IMR-90 (cell line): Measurements from ENCODE around the gene ZFAND6. TPM values are rescaled to one million over a fixed set of nuclear protein-coding genes. Genes with fewer than 3 reads are reported as not detected.

Experiments used
- ATAC-seq: fragments of 200-7000 bp; cut with Tn5 transposase; 2 replicates; pipeline ENCODE4 v1.9.1; 2020; ENCODE audit warnings: low read depth, mild to moderate bottlenecking, moderate library complexity
- BruUV-seq: library from RNA; stranded (reverse); fragments of 400-500 nt; replicated peaks from 2 replicates; lab custom pipeline; 2021; lab: Mats Ljungman, UMichigan
- CTCF ChIA-PET: fragments of 300-600 bp; formaldehyde crosslinking; extraction: SDS; loops from one replicate; lab custom pipeline; 2021; ENCODE audit warnings: antibody characterized with exemption; lab: Yijun Ruan, JAX
- POLR2A ChIA-PET: fragments of 300-600 bp; sonication (Branson Sonifier 250); formaldehyde crosslinking; loops from one replicate; lab custom pipeline; 2022; ENCODE audit warnings: antibody characterized with exemption; ENCODE audit not compliant: unreplicated experiment; lab: Charles Lee
- DNase-seq: peaks from one replicate; pipeline ENCODE4 v3.0.0; 2013
- H2AFZ ChIP-seq: replicated peaks from 2 replicates; pipeline ENCODE3; 2013; ENCODE audit warnings: low read length, mild to moderate bottlenecking; ENCODE audit not compliant: poor library complexity
- H2AK5ac ChIP-seq: 2 replicates; pipeline ENCODE4 v1.6.1; 2013; ENCODE audit warnings: low read depth, low read length, inconsistent platforms
- H2AK9ac ChIP-seq: replicated peaks from 2 replicates; pipeline ENCODE3; 2013; ENCODE audit warnings: mild to moderate bottlenecking, low read depth, low read length, moderate library complexity; ENCODE audit not compliant: poor library complexity
- H2BK120ac ChIP-seq: 2 replicates; pipeline ENCODE4 v1.6.1; 2013; ENCODE audit warnings: low read depth, low read length, inconsistent platforms
- H2BK15ac ChIP-seq: 3 replicates; pipeline ENCODE4 v1.6.1; 2013; ENCODE audit warnings: low read depth, low read length, inconsistent platforms
- H2BK20ac ChIP-seq: 2 replicates; pipeline ENCODE4 v1.6.1; 2013; ENCODE audit warnings: low read depth, mild to moderate bottlenecking, inconsistent platforms, low read length, moderate library complexity
- H2BK5ac ChIP-seq: 2 replicates; pipeline ENCODE4 v1.6.1; 2013; ENCODE audit warnings: mild to moderate bottlenecking, low read depth, low read length, inconsistent platforms; ENCODE audit not compliant: poor library complexity, severe bottlenecking
- H3K14ac ChIP-seq: replicated peaks from 2 replicates; pipeline ENCODE4 v1.6.1; 2013; ENCODE audit warnings: low read depth, low read length, inconsistent platforms
- H3K18ac ChIP-seq: 2 replicates; pipeline ENCODE4 v1.6.1; 2013; ENCODE audit warnings: low read depth, low read length, control low read depth
- H3K23ac ChIP-seq: 2 replicates; pipeline ENCODE4 v1.6.1; 2013; ENCODE audit warnings: low read depth, low read length, inconsistent platforms
- H3K27ac ChIP-seq: 2 replicates; pipeline ENCODE4 v1.5.1; 2013; ENCODE audit warnings: mild to moderate bottlenecking, control low read depth, low read length; ENCODE audit not compliant: insufficient read depth
- H3K27me3 ChIP-seq: 2 replicates; pipeline ENCODE4 v1.6.1; 2013; ENCODE audit warnings: low read length; ENCODE audit not compliant: control insufficient read depth, insufficient read depth
- H3K36me3 ChIP-seq: 2 replicates; pipeline ENCODE4 v1.6.1; 2013; ENCODE audit warnings: low read length, mixed read lengths; ENCODE audit not compliant: control insufficient read depth, insufficient read depth
- H3K4ac ChIP-seq: 2 replicates; pipeline ENCODE4 v1.6.1; 2013; ENCODE audit warnings: low read depth, low read length, inconsistent platforms
- H3K4me1 ChIP-seq: 2 replicates; pipeline ENCODE4 v1.6.1; 2013; ENCODE audit warnings: low read length, mixed read lengths; ENCODE audit not compliant: control insufficient read depth, insufficient read depth
- H3K4me2 ChIP-seq: 2 replicates; pipeline ENCODE4 v1.6.1; 2013; ENCODE audit warnings: low read depth, mild to moderate bottlenecking, control low read depth, low read length, moderate library complexity
- H3K4me3 ChIP-seq: 2 replicates; pipeline ENCODE4 v1.5.1; 2013; ENCODE audit warnings: low read depth, mild to moderate bottlenecking, control low read depth, low read length, moderate library complexity; ENCODE audit not compliant: insufficient read depth
- H3K56ac ChIP-seq: 2 replicates; pipeline ENCODE4 v1.6.1; 2013; ENCODE audit warnings: low read length, inconsistent platforms; ENCODE audit not compliant: insufficient read depth; ENCODE audit errors: extremely low read depth
- H3K79me1 ChIP-seq, 2 experiments: 2 replicates each; pipeline ENCODE4 v1.6.1; 2013; ENCODE audit warnings: low read length in 2 of 2, inconsistent platforms in 1 of 2, low read depth in 1 of 2
- H3K9ac ChIP-seq: 2 replicates; pipeline ENCODE4 v1.6.1; 2013; ENCODE audit warnings: low read depth, low read length, control low read depth
- H3K9me1 ChIP-seq: 2 replicates; pipeline ENCODE4 v1.6.1; 2013; ENCODE audit warnings: low read length, inconsistent platforms; ENCODE audit not compliant: insufficient read depth
- H3K9me3 ChIP-seq: 2 replicates; pipeline ENCODE4 v1.6.1; 2013; ENCODE audit warnings: low read length; ENCODE audit not compliant: control insufficient read depth, insufficient read depth
- H4K20me1 ChIP-seq: 2 replicates; pipeline ENCODE4 v1.6.1; 2013; ENCODE audit warnings: low read length, inconsistent platforms; ENCODE audit not compliant: insufficient read depth
- H4K5ac ChIP-seq: 2 replicates; pipeline ENCODE4 v1.6.1; 2013; ENCODE audit warnings: mild to moderate bottlenecking, low read depth, low read length, control low read depth
- H4K8ac ChIP-seq, 2 experiments: 2 replicates each; pipeline ENCODE4 v1.6.1; 2013; ENCODE audit warnings: low read depth in 2 of 2, low read length in 2 of 2, control low read depth in 1 of 2, inconsistent platforms in 1 of 2
- H4K91ac ChIP-seq: 2 replicates; pipeline ENCODE4 v1.6.1; 2013; ENCODE audit warnings: low read depth, low read length, inconsistent platforms; ENCODE audit not compliant: insufficient read depth
- BHLHE40 ChIP-seq: fragments of 150-350 bp; IDR thresholded peaks from 2 replicates; pipeline ENCODE4 v1.6.1; 2016; ENCODE audit warnings: mild to moderate bottlenecking, low read depth, low read length
- FOS ChIP-seq: fragments of 150-350 bp; IDR thresholded peaks from 2 replicates; pipeline ENCODE4 v1.6.1; 2016; ENCODE audit warnings: low read depth, low read length
- MAFK ChIP-seq: IDR thresholded peaks from 2 replicates; pipeline ENCODE4 v1.6.1; 2012; ENCODE audit warnings: low read depth, low read length, improper control_type of control experiment
- MXI1 ChIP-seq: IDR thresholded peaks from 2 replicates; pipeline ENCODE4 v1.6.1; 2012; ENCODE audit warnings: low read depth, mild to moderate bottlenecking, low read length, moderate library complexity, borderline replicate concordance
- NFE2L2 ChIP-seq: fragments of 150-350 bp; IDR thresholded peaks from 2 replicates; pipeline ENCODE4 v1.6.1; 2016; ENCODE audit warnings: low read depth, mild to moderate bottlenecking, low read length
- POLR2A ChIP-seq: IDR thresholded peaks from 2 replicates; pipeline ENCODE4 v1.6.1; 2012; ENCODE audit warnings: mild to moderate bottlenecking, low read depth, low read length
- RAD21 ChIP-seq: IDR thresholded peaks from 2 replicates; pipeline ENCODE4 v1.6.1; 2012; ENCODE audit warnings: low read length, improper control_type of control experiment
- RCOR1 ChIP-seq: IDR thresholded peaks from 2 replicates; pipeline ENCODE4 v1.6.1; 2012; ENCODE audit warnings: mild to moderate bottlenecking, low read length, improper control_type of control experiment; ENCODE audit not compliant: insufficient replicate concordance
- WGBS, 2 experiments: methylation state at CpG; one replicate each; pipeline versions ENCODE4 v1.1.5 to v1.1.7; 2013; ENCODE audit warnings: missing lambda C conversion rate in 2 of 2; ENCODE audit not compliant: insufficient read length in 1 of 2; ENCODE audit errors: extremely low coverage in 2 of 2; 5-methylcytosine and 5-hydroxymethylcytosine counted together
- dilution Hi-C: fragments of 300-500 bp; cut with HindIII; formaldehyde crosslinking; loops from one replicate; pipeline ENCODE4 v1.14.3; 2018; ENCODE audit warnings: low sequenced_read_pairs; ENCODE audit not compliant: unreplicated experiment
- in situ Hi-C: fragments of 300-500 bp; cut with MboI; formaldehyde crosslinking; loops from 3 replicates; pipeline ENCODE4 v1.14.3; 2019; ENCODE audit warnings: low sequenced_read_pairs, inconsistent platforms, mixed read lengths
- intact Hi-C: fragments of 100-400 bp; cut with micrococcal nuclease; formaldehyde crosslinking; loops from 2 replicates; pipeline ENCODE4 v1.10.0; 2022
- polyA plus RNA-seq, 3 experiments: library from polyadenylated mRNA; depleted of rRNA; stranded (reverse); fragments of >200 nt; gene quantifications; 2 replicates each; pipeline ENCODE4 v1.2.3, GENCODE V29; 2012; ENCODE audit warnings: low replicate concordance in 1 of 3
- total RNA-seq: library from RNA; depleted of rRNA; stranded (reverse); fragments of >200 nt; gene quantifications from 2 replicates; pipeline ENCODE4 v1.2.3, GENCODE V29; 2012
- TF ChIP-seq, protein P1 (sequence below): fragments of 150-350 bp; IDR thresholded peaks from 2 replicates; pipeline ENCODE4 v1.6.1; 2016; ENCODE audit warnings: low read depth, mild to moderate bottlenecking, low read length, moderate library complexity, borderline replicate concordance
- TF ChIP-seq, protein P2 (sequence below): fragments of 150-350 bp; IDR thresholded peaks from 2 replicates; pipeline ENCODE4 v1.6.1; 2017; ENCODE audit warnings: mild to moderate bottlenecking, antibody characterized with exemption, low read length, low read depth

ZFAND6 gene
- total and polyA plus RNA-seq, 2 of the 4 experiments (the other 2 are of a cell fraction): 77.5 to 96.4 TPM

DNA sequence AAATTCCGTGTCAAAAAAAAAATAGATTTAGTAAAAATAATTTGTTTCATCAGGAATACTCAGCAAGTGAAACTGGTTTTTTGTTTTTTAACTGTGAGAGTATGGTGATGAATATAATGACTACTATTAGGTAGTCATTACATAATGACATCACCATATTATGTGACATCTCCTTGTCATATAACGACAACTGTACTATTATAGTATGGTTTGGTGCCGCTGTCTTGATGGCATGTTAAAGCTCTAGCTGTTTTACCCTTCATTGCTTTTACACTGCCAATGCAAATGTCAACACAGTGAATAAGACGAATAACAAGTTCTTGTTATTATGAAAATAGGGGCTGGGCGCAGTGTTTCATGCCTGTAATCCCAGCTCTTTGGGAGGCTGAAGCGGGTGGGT lies 47.7 kb downstream of the ZFAND6 start:
- no peak for DNase-seq
- Histone ChIP-seq H2BK20ac (no peak overlapping the region), H3K9me3 (no peaks in the 10 kb centered on the region), H3K14ac (no peak overlapping the region), H2BK15ac (no peak overlapping the region), H2AFZ (no peak overlapping the region), H3K4me2 (no peak overlapping the region), H4K5ac (no peak overlapping the region), H2AK5ac (no peak overlapping the region), H3K27me3 (no peaks in the 10 kb centered on the region), H4K20me1 (peaks cover 24% of the 10 kb centered on the region; the same call in 1 of the 2 replicates), H3K9me1 (peaks cover 8% of the 10 kb centered on the region; the same call in 1 of the 2 replicates), H3K56ac (no peak overlapping the region), H3K23ac (no peak overlapping the region), H2AK9ac (no peak overlapping the region), H3K36me3 (peaks cover 3% of the 10 kb centered on the region), H2BK5ac (no peak overlapping the region), H3K4me1 (peaks cover 6% of the 10 kb centered on the region; the same call in 1 of the 2 replicates), H2BK120ac (no peak overlapping the region), H4K8ac (no peak overlapping the region; a peak in 1 of 4 replicates), H3K4ac (no peak overlapping the region), H3K4me3 (no peak overlapping the region), H4K91ac (no peak overlapping the region), H3K9ac (no peak overlapping the region), H3K79me1 (peaks cover 16 to 74% of the 10 kb centered on the region in 2 experiments; a peak in 3 of 4 replicates), H3K27ac (no peak overlapping the region), H3K18ac (no peak overlapping the region)
- WGBS, 2 experiments: no CpG with 5 or more reads among the region's 6 CpGs
- in situ Hi-C loops (no loop called here), dilution Hi-C loops (no loop called here), intact Hi-C loops (no loop called here)
- no peak for ATAC-seq
- POLR2A ChIA-PET: no interaction called here
- CTCF ChIA-PET: no interaction called here
- no peak for TF ChIP-seq MAFK
- TF ChIP-seq, protein P1, sequence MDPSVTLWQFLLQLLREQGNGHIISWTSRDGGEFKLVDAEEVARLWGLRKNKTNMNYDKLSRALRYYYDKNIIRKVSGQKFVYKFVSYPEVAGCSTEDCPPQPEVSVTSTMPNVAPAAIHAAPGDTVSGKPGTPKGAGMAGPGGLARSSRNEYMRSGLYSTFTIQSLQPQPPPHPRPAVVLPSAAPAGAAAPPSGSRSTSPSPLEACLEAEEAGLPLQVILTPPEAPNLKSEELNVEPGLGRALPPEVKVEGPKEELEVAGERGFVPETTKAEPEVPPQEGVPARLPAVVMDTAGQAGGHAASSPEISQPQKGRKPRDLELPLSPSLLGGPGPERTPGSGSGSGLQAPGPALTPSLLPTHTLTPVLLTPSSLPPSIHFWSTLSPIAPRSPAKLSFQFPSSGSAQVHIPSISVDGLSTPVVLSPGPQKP: no peak
- no peak for TF ChIP-seq POLR2A
- TF ChIP-seq FOS: no peak
- no peak for TF ChIP-seq NFE2L2
- TF ChIP-seq, protein P2, sequence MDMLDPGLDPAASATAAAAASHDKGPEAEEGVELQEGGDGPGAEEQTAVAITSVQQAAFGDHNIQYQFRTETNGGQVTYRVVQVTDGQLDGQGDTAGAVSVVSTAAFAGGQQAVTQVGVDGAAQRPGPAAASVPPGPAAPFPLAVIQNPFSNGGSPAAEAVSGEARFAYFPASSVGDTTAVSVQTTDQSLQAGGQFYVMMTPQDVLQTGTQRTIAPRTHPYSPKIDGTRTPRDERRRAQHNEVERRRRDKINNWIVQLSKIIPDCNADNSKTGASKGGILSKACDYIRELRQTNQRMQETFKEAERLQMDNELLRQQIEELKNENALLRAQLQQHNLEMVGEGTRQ: no peak
- TF ChIP-seq RAD21: no peak
- no peak for TF ChIP-seq MXI1
- no peak for TF ChIP-seq RCOR1
- TF ChIP-seq BHLHE40: no peak
- BruUV-seq: no TSS peak
